Inflammatory macrophage (primary cell): ENCODE measurements around the gene AMMECR1L.
"Not testable (repeated sequence)": the region's sequence is repeated elsewhere in the genome, so short reads cannot be mapped to it uniquely, and the experiment has no call there.

Experiments used
- DNase-seq, 2 donors: peaks; one replicate each; pipeline ENCODE4 v3.0.0-alpha.2; 2020 to 2022

Gene AMMECR1L

GRCh38 chr2:127840893-127841292 is 44.9 kb downstream of the AMMECR1L start:
- DNase-seq = no peak

- DNase-seq = no peak
Observed at GRCh38 chr2:127834951-127835350, 50.8 kb downstream of the AMMECR1L start.

GRCh38 chr2:127829845-127830246 is 55.9 kb downstream of the AMMECR1L start:
- DNase-seq = no peak

- DNase-seq = not testable (repeated sequence)
Observed at GRCh38 chr2:127826708-127827107, 59.0 kb downstream of the AMMECR1L start.

GRCh38 chr2:127826047-127826446 is 59.7 kb downstream of the AMMECR1L start:
- no peak for DNase-seq

GRCh38 chr2:127820080-127820668 is 65.6 kb downstream of the AMMECR1L start:
- no peak for DNase-seq

- peak in 1 of 2 donors; percentile 35 for DNase-seq
Observed at GRCh38 chr2:127818794-127819425, 66.8 kb downstream of the AMMECR1L start.

- DNase-seq = no peak
Observed at GRCh38 chr2:127818241-127818640, 67.5 kb downstream of the AMMECR1L start.

- DNase-seq = no peak
Observed at GRCh38 chr2:127814677-127815076, 71.1 kb downstream of the AMMECR1L start.

- DNase-seq = not testable (repeated sequence)
Observed at GRCh38 chr2:127812441-127812840, 73.3 kb downstream of the AMMECR1L start.
